ENCODE data around the gene EML4. TPM values are rescaled to one million over a fixed set of nuclear protein-coding genes. Genes with fewer than 3 reads are reported as not detected.
A peak's percentile ranks its signal among the peaks of the same experiment; 100 is the strongest.
"Not testable (repeated sequence)": the region's sequence is repeated elsewhere in the genome, so short reads cannot be mapped to it uniquely, and the experiment has no call there.

EML4 gene
- total RNA-seq (100 to 1,000 TPM in 4 of 5 experiments, 10 to 100 TPM in 1; 91.1 to 167 (median 143) TPM), polyA plus RNA-seq (10 to 100 TPM; 64.9 to 69.3 TPM), total RNA-seq (243 reads per million, percentile 94 among the genes with 10 or more reads in this experiment)

GRCh38 chr2:42169100-42169873, at the start of gene EML4:
Gene EML4 (plus strand): TSS chr2:42169353. CDS start chr2:42169612, 259 bp downstream.
- H3K4me1 ChIP-seq (ENCODE audit: control insufficient read depth in 2 of 2, insufficient read depth in 2 of 2, low read length in 2 of 2) = peaks cover 15 to 21% of the 10 kb centered on the region in 2 donors
- Mint-ChIP-seq H3K27me3 (peaks cover 0 to 9% (median 0%) of the 10 kb centered on the region in 5 donors), H3K4me3 (peak within 1 kb of the TSS in 2 of 10 donors; percentile 26 to 49), H3K36me3 (no peaks in the 10 kb centered on the region), H3K4me1 (peaks cover 9 to 27% (median 12%) of the 10 kb centered on the region in 7 donors), H3K27ac (peak within 1 kb of the TSS in 4 of 9 donors; percentile 75 to 94 (median 84)), H3K9me3 (no peaks in the 10 kb centered on the region)
- peak within 1 kb of the TSS; percentile 96 for H3K27ac ChIP-seq (ENCODE audit: low read depth, low read length)
- intact Hi-C loops (cut with micrococcal nuclease) = loop anchor here (1.0 to 2.0 kb wide), 7 partner anchors 18 to 329 kb away; partner anchors contain the start of gene COX7A2L (in 2 of the 2)
- peaks cover 0 to 7% (median 0%) of the 10 kb centered on the region in 3 experiments for H3K36me3 ChIP-seq (ENCODE audit: control insufficient read depth in 2 of 3, insufficient read depth in 3 of 3, low read length in 3 of 3)
- peak; percentile 97 for ATAC-seq
- H3K9me3 ChIP-seq (ENCODE audit: control insufficient read depth in 2 of 3, low read length in 3 of 3) = no peaks in the 10 kb centered on the region
- ChIA-PET CTCF (interaction anchor here (0.6 to 1.6 kb wide), 4 partner anchors 10 to 71 kb away, joined by 3 to 4 read pairs (median 3); no protein-coding TSS in a partner anchor), POLR2A (interaction anchor here (0.7 to 12.6 kb wide), 8 partner anchors 11 to 68 kb away, joined by 3 to 187 read pairs (median 9); no protein-coding TSS in a partner anchor)
- H3K4me3 ChIP-seq (ENCODE audit: low read length) = peak within 1 kb of the TSS; percentile 88
- DNase-seq = peak; percentile 82 to 98 (median 89)
- no peaks in the 10 kb centered on the region for H3K27me3 ChIP-seq (ENCODE audit: control insufficient read depth in 2 of 2, insufficient read depth in 2 of 2, low read length in 2 of 2)

- Histone ChIP-seq H3K36me3 (ENCODE audit: control insufficient read depth in 2 of 3, insufficient read depth in 3 of 3, low read length in 3 of 3) (no peaks in the 10 kb centered on the region), H3K4me3 (ENCODE audit: low read length) (peak overlapping the region; percentile 27), H3K27ac (ENCODE audit: low read depth, low read length) (peak overlapping the region; percentile 47), H3K4me1 (ENCODE audit: control insufficient read depth in 2 of 2, insufficient read depth in 2 of 2, low read length in 2 of 2) (peaks cover 49 to 58% of the 10 kb centered on the region in 2 donors), H3K27me3 (ENCODE audit: control insufficient read depth in 2 of 2, insufficient read depth in 2 of 2, low read length in 2 of 2) (no peaks in the 10 kb centered on the region), H3K9me3 (ENCODE audit: control insufficient read depth in 2 of 3, low read length in 3 of 3) (no peaks in the 10 kb centered on the region)
- Mint-ChIP-seq H3K36me3 (peaks cover 0 to 18% (median 0%) of the 10 kb centered on the region in 5 donors), H3K4me3 (peak overlapping the region; percentile 30 to 74 (median 52)), H3K27me3 (no peaks in the 10 kb centered on the region), H3K9me3 (peaks cover 0 to 16% (median 5%) of the 10 kb centered on the region in 11 donors), H3K27ac (peak overlapping the region; percentile 63 to 95 (median 81)), H3K4me1 (peaks cover 42 to 70% (median 60%) of the 10 kb centered on the region in 7 donors)
- intact Hi-C loops (cut with micrococcal nuclease) = no loop called here
- POLR2A ChIA-PET = interaction anchor here (0.5 to 22.7 kb wide), 5 partner anchors 10 to 48 kb away, joined by 3 to 636 read pairs (median 3); no protein-coding TSS in a partner anchor
- ATAC-seq = no peak
- CTCF ChIA-PET = no interaction called here
- no peak for DNase-seq
Measured at GRCh38 chr2:42123426-42123825, 45.7 kb upstream of the EML4 start.

- CTCF ChIA-PET = interaction anchor here (1.0 to 2.9 kb wide), 3 partner anchors 9 to 18 kb away, joined by 5 to 13 read pairs (median 6); no protein-coding TSS in a partner anchor
- intact Hi-C loops (cut with micrococcal nuclease) = loop anchor here (1.0 kb wide), 4 partner anchors 9 to 47 kb away; no protein-coding TSS in a partner anchor
- H3K4me1 Mint-ChIP-seq = peaks cover 46 to 70% (median 62%) of the 10 kb centered on the region in 7 donors
- H3K9me3 Mint-ChIP-seq = peaks cover 0 to 16% (median 5%) of the 10 kb centered on the region in 11 donors
- Histone ChIP-seq H3K9me3 (ENCODE audit: control insufficient read depth in 2 of 3, low read length in 3 of 3) (no peaks in the 10 kb centered on the region), H3K4me1 (ENCODE audit: control insufficient read depth in 2 of 2, insufficient read depth in 2 of 2, low read length in 2 of 2) (peaks cover 54 to 61% of the 10 kb centered on the region in 2 donors), H3K27ac (ENCODE audit: low read depth, low read length) (peak overlapping the region; percentile 47), H3K4me3 (ENCODE audit: low read length) (peak overlapping the region; percentile 11), H3K36me3 (ENCODE audit: control insufficient read depth in 2 of 3, insufficient read depth in 3 of 3, low read length in 3 of 3) (no peaks in the 10 kb centered on the region), H3K27me3 (ENCODE audit: control insufficient read depth in 2 of 2, insufficient read depth in 2 of 2, low read length in 2 of 2) (no peaks in the 10 kb centered on the region)
- H3K36me3 Mint-ChIP-seq = peaks cover 0 to 18% (median 0%) of the 10 kb centered on the region in 5 donors
- peak in 6 of 9 donors; percentile 53 to 77 (median 64) for DNase-seq
- POLR2A ChIA-PET = interaction anchor here (1.1 to 22.7 kb wide), 3 partner anchors 9 to 47 kb away, joined by 3 to 636 read pairs (median 6); no protein-coding TSS in a partner anchor
- H3K27me3 Mint-ChIP-seq = no peaks in the 10 kb centered on the region
- H3K27ac Mint-ChIP-seq = peak overlapping the region; percentile 11 to 96 (median 74)
- peak; percentile 82 for ATAC-seq
- H3K4me3 Mint-ChIP-seq = peak overlapping the region in 9 of 10 donors; percentile 41 to 82 (median 45)
Measured at GRCh38 chr2:42124011-42124785, 45.0 kb upstream of the EML4 start.

GRCh38 chr2:42125841-42126594, 43.1 kb upstream of the EML4 start:
- Histone ChIP-seq H3K36me3 (ENCODE audit: control insufficient read depth in 2 of 3, insufficient read depth in 3 of 3, low read length in 3 of 3) (no peaks in the 10 kb centered on the region), H3K27ac (ENCODE audit: low read depth, low read length) (peak overlapping the region; percentile 70), H3K4me3 (ENCODE audit: low read length) (no peak overlapping the region), H3K9me3 (ENCODE audit: control insufficient read depth in 2 of 3, low read length in 3 of 3) (no peaks in the 10 kb centered on the region), H3K27me3 (ENCODE audit: control insufficient read depth in 2 of 2, insufficient read depth in 2 of 2, low read length in 2 of 2) (no peaks in the 10 kb centered on the region), H3K4me1 (ENCODE audit: control insufficient read depth in 2 of 2, insufficient read depth in 2 of 2, low read length in 2 of 2) (peaks cover 70 to 79% of the 10 kb centered on the region in 2 donors)
- H3K9me3 Mint-ChIP-seq = peaks cover 0 to 15% (median 5%) of the 10 kb centered on the region in 11 donors
- peaks cover 0 to 18% (median 0%) of the 10 kb centered on the region in 5 donors for H3K36me3 Mint-ChIP-seq
- peaks cover 59 to 85% (median 79%) of the 10 kb centered on the region in 7 donors for H3K4me1 Mint-ChIP-seq
- H3K4me3 Mint-ChIP-seq = peak overlapping the region; percentile 33 to 81 (median 64)
- intact Hi-C loops (cut with micrococcal nuclease) = no loop called here
- H3K27me3 Mint-ChIP-seq = no peaks in the 10 kb centered on the region
- no peak for DNase-seq
- CTCF ChIA-PET = interaction anchor here (0.5 to 2.9 kb wide), 4 partner anchors 9 to 31 kb away, joined by 3 to 13 read pairs (median 5); no protein-coding TSS in a partner anchor
- peak overlapping the region; percentile 67 to 97 (median 90) for H3K27ac Mint-ChIP-seq
- no peak for ATAC-seq
- POLR2A ChIA-PET = interaction anchor here (0.8 to 22.7 kb wide), 6 partner anchors 10 to 184 kb away, joined by 3 to 636 read pairs (median 6); partner anchors contain the start of gene EML4

- H3K27me3 Mint-ChIP-seq; ATAC-seq; H3K36me3 ChIP-seq (ENCODE audit: control insufficient read depth in 2 of 3, insufficient read depth in 3 of 3, low read length in 3 of 3); H3K9me3 ChIP-seq (ENCODE audit: control insufficient read depth in 2 of 3, low read length in 3 of 3); H3K9me3 Mint-ChIP-seq; DNase-seq; H3K27me3 ChIP-seq (ENCODE audit: control insufficient read depth in 2 of 2, insufficient read depth in 2 of 2, low read length in 2 of 2): not testable (repeated sequence)
- Mint-ChIP-seq H3K27ac (peak overlapping the region; percentile 68 to 97 (median 94)), H3K36me3 (peaks cover 0 to 11% (median 0%) of the 10 kb centered on the region in 5 donors), H3K4me3 (peak overlapping the region in 9 of 10 donors; percentile 63 to 86 (median 78)), H3K4me1 (peaks cover 64 to 90% (median 84%) of the 10 kb centered on the region in 7 donors)
- H3K27ac ChIP-seq (ENCODE audit: low read depth, low read length) = peak overlapping the region; percentile 70
- CTCF ChIA-PET = interaction anchor here (0.6 to 2.9 kb wide), 4 partner anchors 8 to 31 kb away, joined by 3 to 13 read pairs (median 5); no protein-coding TSS in a partner anchor
- POLR2A ChIA-PET = interaction anchor here (0.7 to 22.7 kb wide), 8 partner anchors 10 to 183 kb away, joined by 3 to 636 read pairs (median 4); partner anchors contain the start of gene EML4
- intact Hi-C loops (cut with micrococcal nuclease) = loop anchor here in 1 of 2 donors (1.0 kb wide), 3 partner anchors 9 to 69 kb away; no protein-coding TSS in a partner anchor
- peaks cover 79 to 88% of the 10 kb centered on the region in 2 donors for H3K4me1 ChIP-seq (ENCODE audit: control insufficient read depth in 2 of 2, insufficient read depth in 2 of 2, low read length in 2 of 2)
- peak overlapping the region; percentile 33 for H3K4me3 ChIP-seq (ENCODE audit: low read length)
Measured at GRCh38 chr2:42126873-42127272, 42.3 kb upstream of the EML4 start.
